Stimulated activated CD8-positive, alpha-beta memory T cell treated with anti-CD3 and anti-CD28 coated beads, Interleukin-12 subunit alpha, Interleukin-12 subunit beta, amount 100 ng/mL, for 1 hour (primary cell): ENCODE results near the gene RTL1.

ENCODE experiments used
- DNase-seq: peaks from one replicate; pipeline ENCODE4 v3.0.0-alpha.2; 2020; ENCODE audit warnings: low read depth

The RTL1 gene

DNA sequence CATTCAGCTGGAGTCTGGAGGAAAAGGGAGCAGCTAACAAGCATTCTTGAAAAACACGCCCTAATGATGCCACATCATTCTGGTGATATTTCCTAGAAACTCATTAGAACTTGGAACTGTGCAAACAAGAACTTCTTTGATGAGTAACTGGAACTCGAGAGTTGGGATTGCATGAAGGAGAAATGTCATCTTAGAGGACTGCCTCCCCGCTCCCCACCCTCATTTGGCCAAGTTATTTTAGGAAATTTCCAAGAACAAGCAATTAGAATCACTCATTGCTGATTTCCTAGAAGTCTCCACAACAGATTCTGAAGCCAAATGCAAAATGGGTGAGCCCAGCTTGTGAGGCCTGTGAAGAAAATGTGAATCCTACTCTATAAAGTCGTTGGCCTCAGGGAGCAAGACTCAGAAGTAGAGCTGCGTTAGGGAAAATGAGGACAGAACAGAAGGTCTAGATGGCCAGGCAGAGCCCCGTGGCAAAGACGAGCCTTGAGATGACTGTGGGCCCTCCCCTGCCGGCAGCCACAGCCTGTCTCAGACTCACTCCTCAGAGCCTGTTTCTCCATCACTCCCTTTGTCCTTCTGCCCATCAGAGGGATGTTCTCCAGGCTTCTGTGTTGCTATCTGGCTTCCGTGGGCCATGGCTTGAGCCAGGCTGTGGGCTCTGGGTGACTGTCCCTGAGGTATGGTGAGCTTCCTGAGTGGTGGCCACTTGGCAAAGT lies 38.4 kb downstream of the RTL1 start:
- DNase-seq, result no peak

DNA sequence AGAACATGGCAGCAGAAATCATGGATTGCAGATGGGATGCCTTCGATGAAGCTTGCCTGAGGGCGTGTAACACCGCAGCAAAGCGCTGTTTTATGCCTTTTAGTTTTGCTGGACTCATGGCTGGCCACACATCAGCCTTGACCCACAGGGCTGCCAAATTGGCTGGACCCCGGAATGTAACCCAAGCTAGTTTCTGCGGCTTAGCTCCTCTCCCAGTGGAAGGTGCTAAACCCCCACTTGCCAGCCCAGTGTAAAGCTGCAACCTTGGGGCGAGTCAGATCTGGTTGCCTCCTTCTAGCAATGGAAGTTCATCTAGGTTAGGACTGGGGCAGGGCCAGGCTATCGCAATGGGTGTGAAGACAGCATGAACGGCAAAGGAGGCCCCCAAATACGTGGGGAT lies 39.3 kb downstream of the RTL1 start:
- no peak for DNase-seq

- DNase-seq, result no peak
Observed at GRCh38 chr14:100862793-100863192, 40.7 kb downstream of the RTL1 start.

- no peak for DNase-seq
Observed at GRCh38 chr14:100862277-100862676, 41.2 kb downstream of the RTL1 start.

GRCh38 chr14:100861937-100862247 lies 41.6 kb downstream of the RTL1 start:
- no peak for DNase-seq

- no peak for DNase-seq
Observed at GRCh38 chr14:100861188-100861936, 42.2 kb downstream of the RTL1 start.

DNA sequence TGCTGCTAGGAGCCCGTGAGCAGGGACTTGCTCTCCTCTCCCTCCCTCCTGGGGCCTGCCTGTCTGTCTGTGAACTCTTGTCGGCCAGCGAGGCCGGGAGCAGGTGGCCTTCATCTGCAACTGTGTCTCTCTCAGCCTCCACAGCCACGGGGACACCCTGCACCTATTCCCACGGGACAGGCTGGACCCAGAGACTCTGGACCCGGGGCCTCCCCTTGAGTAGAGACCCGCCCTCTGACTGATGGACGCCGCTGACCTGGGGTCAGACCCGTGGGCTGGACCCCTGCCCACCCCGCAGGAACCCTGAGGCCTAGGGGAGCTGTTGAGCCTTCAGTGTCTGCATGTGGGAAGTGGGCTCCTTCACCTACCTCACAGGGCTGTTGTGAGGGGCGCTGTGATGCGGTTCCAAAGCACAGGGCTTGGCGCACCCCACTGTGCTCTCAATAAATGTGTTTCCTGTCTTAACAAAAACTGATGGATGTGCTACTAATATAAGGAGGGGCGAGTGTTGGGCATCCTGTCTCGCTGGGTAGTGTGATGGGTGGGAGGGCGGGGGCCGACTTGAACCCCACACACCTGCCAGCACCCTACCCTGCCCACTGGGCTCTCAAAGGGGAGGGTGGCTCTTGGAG lies 42.9 kb downstream of the RTL1 start:
- no peak for DNase-seq

- no peak for DNase-seq
Observed at GRCh38 chr14:100859781-100860180, 43.7 kb downstream of the RTL1 start.

DNA sequence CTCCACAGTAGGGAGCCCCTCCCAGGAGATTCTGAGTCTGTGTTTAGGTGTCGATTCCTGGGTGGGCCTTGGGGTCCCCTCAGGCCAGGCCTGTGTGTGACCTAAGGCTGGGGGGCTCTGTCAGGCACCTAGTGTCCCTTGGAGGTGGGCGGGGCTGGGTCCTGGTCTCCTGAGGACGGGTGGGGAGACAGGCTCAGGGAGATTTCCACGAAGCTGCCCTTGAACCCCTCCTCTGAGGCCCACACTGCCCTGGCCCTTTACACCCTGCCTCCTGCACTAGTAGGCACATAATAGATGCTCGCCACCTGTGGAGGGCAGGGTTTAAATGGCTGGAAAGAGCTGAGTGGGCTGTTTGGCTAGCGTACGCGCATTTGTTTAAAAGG lies 44.7 kb downstream of the RTL1 start:
- DNase-seq, result no peak

GRCh38 chr14:100857923-100858837 lies 45.3 kb downstream of the RTL1 start:
- DNase-seq, result no peak

DNA sequence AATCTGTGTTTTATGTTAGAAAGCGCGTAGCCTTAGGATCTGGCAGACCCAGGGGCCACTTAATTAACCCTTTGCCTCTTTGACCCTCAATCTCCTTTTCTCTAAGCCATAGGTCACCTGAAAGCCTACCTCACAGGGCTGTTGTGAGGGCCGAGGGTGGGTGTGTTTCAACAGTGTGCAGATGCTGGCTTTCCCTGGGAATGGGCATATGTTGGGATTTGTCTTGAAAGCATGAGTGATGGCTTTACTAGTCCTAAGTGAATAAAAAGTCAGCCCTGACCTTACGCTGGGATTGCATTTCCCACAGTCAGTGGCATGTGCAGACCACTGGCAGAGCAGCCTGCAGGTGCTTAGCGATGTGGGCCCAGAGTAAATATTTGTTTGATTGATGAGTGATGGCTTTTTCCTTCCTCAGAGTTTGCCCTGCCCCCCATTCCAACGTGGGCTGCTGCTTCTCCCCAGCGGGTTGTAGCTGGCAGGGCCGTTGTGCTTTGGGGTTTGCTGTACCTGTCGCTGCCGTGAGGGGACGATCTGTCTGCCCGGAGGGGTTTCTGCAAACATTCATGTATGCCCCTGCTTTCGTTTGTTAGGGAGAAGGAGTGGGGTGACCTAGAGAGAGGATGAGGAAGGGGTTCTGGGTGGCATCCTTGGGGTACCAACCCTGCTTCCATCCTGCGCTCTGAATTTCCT lies 46.1 kb downstream of the RTL1 start:
- no peak for DNase-seq

- DNase-seq, result no peak
Observed at GRCh38 chr14:100856056-100856950, 47.2 kb downstream of the RTL1 start.

GRCh38 chr14:100855256-100855930 lies 48.1 kb downstream of the RTL1 start:
- DNase-seq, result no peak

DNA sequence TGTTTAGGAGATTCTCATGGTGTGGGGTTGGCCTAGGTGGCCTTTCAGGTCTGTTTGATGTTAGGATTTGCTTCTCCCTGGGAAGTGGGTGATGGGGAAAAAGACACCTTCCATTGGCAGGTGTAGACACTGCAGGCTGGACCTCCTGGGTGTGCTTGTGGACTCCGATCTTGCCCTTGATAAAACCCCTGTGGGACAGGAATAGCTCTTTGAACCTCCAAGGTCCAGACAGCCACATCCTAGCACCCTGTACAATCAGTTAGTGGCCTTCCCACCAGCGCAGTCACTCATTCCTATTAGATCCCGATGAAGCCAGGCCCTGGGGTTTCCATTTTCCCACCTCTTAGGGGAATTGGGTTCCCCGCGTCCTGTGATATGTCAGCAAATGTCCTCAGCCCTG lies 49.1 kb downstream of the RTL1 start:
- DNase-seq, result no peak

- no peak for DNase-seq
Observed at GRCh38 chr14:100851946-100852620, 51.4 kb downstream of the RTL1 start.

GRCh38 chr14:100851586-100851916 lies 52.0 kb downstream of the RTL1 start:
- no peak for DNase-seq

- peak; percentile 69 for DNase-seq
Observed at GRCh38 chr14:100850841-100851585, 52.5 kb downstream of the RTL1 start.

DNA sequence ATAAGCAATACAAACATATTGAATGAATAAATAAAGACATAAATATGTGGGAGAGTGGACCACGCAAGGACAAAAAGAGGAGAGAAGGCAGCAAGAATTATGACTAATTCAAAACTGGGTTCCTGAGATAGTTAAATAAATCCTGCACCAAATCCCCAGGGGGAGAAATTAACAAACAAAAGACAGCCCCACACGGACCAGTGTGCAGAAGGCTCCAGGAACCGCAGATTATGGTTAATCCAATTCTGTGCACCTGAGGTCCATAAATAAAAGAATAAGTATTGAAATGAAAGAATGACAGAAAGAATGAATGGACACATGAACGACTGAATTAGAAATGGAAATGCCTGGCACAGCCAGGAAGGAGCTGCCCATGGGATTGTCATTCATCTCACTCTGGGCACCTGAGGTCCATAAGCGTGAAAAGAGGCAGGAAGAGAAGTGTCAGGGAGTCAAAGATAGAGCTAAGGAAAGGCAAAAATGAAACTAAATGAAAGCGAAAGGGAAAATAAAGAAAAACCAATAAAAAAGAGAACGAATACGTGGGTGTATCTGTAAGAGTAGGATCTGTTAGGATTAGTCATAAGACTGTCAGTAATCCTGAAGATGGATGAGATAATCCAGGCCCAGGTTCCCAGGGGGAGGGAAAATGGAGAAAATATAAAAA lies 54.3 kb downstream of the RTL1 start:
- DNase-seq, result no peak
